Activated CD8-positive, alpha-beta T cell treated with anti-CD3 and anti-CD28 coated beads for 36 hours (primary cell): ENCODE results near the gene USP37. TPM values are rescaled to one million over a fixed set of nuclear protein-coding genes. Genes with fewer than 3 reads are reported as not detected.

Experiments
- ATAC-seq: fragments of 200-7000 bp; cut with Tn5 transposase; one replicate; pipeline ENCODE4 v1.10.0; 2021; ENCODE audit warnings: mild to moderate bottlenecking, moderate library complexity
- CTCF ChIA-PET: fragments of 350-600 bp; sonication (Branson Sonifier 250); formaldehyde crosslinking; loops from one replicate; lab custom pipeline; 2021; ENCODE audit warnings: antibody characterized with exemption; lab: Charles Lee
- POLR2A ChIA-PET: fragments of 350-600 bp; sonication (Branson Sonifier 250); formaldehyde crosslinking; loops from one replicate; lab custom pipeline; 2021; ENCODE audit warnings: antibody characterized with exemption; lab: Charles Lee
- DNase-seq: peaks from one replicate; pipeline ENCODE4 v3.0.0-alpha.2; 2020
- H3K27ac Mint-ChIP-seq: one replicate; pipeline ENCODE4 v1.8.0; 2021; ENCODE audit warnings: mild to moderate bottlenecking, mixed read lengths
- H3K27me3 Mint-ChIP-seq: one replicate; pipeline ENCODE4 v1.8.0; 2021; ENCODE audit warnings: mixed read lengths
- H3K36me3 Mint-ChIP-seq: one replicate; pipeline ENCODE4 v1.8.0; 2021; ENCODE audit warnings: low read depth, mixed read lengths
- H3K4me1 Mint-ChIP-seq: one replicate; pipeline ENCODE4 v1.8.0; 2021; ENCODE audit warnings: low read depth, mixed read lengths
- H3K4me3 Mint-ChIP-seq: one replicate; pipeline ENCODE4 v1.8.0; 2021; ENCODE audit warnings: mild to moderate bottlenecking, moderate library complexity, mixed read lengths
- H3K9me3 Mint-ChIP-seq: one replicate; pipeline ENCODE4 v1.8.0; 2021; ENCODE audit warnings: mixed read lengths
- CTCF ChIP-seq: fragments of 200-600 bp; IDR thresholded peaks from one replicate; pipeline ENCODE4 v1.8.0; 2022; ENCODE audit warnings: antibody characterized with exemption, mild to moderate bottlenecking
- intact Hi-C: fragments of 100-400 bp; cut with micrococcal nuclease; formaldehyde crosslinking; loops from one replicate; pipeline ENCODE4 v1.10.0; 2022
- total RNA-seq, 2 experiments: library from RNA; stranded (reverse); gene quantifications; one replicate each; pipeline ENCODE4 v1.2.3, GENCODE V29; 2021

USP37 gene
- total RNA-seq, 2 experiments from 2014 or later = 51.7 to 53.2 TPM

- ChIA-PET POLR2A (no interaction called here), CTCF (interaction anchor here (2.0 kb wide), 1 partner anchor 16 kb away, joined by 4 read pairs; no protein-coding TSS in a partner anchor)
- Mint-ChIP-seq H3K27me3 (no peaks in the 10 kb centered on the region), H3K4me3 (no peak overlapping the region), H3K27ac (no peak overlapping the region), H3K9me3 (no peaks in the 10 kb centered on the region), H3K36me3 (peaks cover 35% of the 10 kb centered on the region), H3K4me1 (no peaks in the 10 kb centered on the region)
- ATAC-seq (no peak), DNase-seq (no peak)
- no peak for TF ChIP-seq CTCF
- intact Hi-C loops = no loop called here
Measured at GRCh38 chr2:218447072-218447471, 121.1 kb downstream of the USP37 start.

GRCh38 chr2:218446547-218446946 is 121.6 kb downstream of the USP37 start:
- POLR2A ChIA-PET = no interaction called here
- Mint-ChIP-seq H3K4me1 (no peaks in the 10 kb centered on the region), H3K27me3 (no peaks in the 10 kb centered on the region), H3K36me3 (peaks cover 32% of the 10 kb centered on the region), H3K9me3 (no peaks in the 10 kb centered on the region), H3K27ac (no peak overlapping the region), H3K4me3 (no peak overlapping the region)
- ATAC-seq (no peak), DNase-seq (no peak)
- CTCF ChIA-PET = interaction anchor here (2.0 kb wide), 1 partner anchor 16 kb away, joined by 4 read pairs; no protein-coding TSS in a partner anchor
- intact Hi-C loops = no loop called here
- TF ChIP-seq CTCF = no peak

GRCh38 chr2:218445602-218446001 is 122.5 kb downstream of the USP37 start:
- POLR2A ChIA-PET = no interaction called here
- no peaks in the 10 kb centered on the region for H3K9me3 Mint-ChIP-seq
- CTCF ChIA-PET = no interaction called here
- ATAC-seq (no peak), DNase-seq (no peak)
- no peaks in the 10 kb centered on the region for H3K27me3 Mint-ChIP-seq
- H3K27ac Mint-ChIP-seq = no peak overlapping the region
- peaks cover 32% of the 10 kb centered on the region for H3K36me3 Mint-ChIP-seq
- no peaks in the 10 kb centered on the region for H3K4me1 Mint-ChIP-seq
- intact Hi-C loops = no loop called here
- no peak for TF ChIP-seq CTCF
- H3K4me3 Mint-ChIP-seq = no peak overlapping the region

GRCh38 chr2:218444692-218445357 is 123.3 kb downstream of the USP37 start:
- Mint-ChIP-seq H3K4me3 (no peak overlapping the region), H3K4me1 (no peaks in the 10 kb centered on the region), H3K36me3 (peaks cover 25% of the 10 kb centered on the region), H3K9me3 (no peaks in the 10 kb centered on the region), H3K27me3 (no peaks in the 10 kb centered on the region), H3K27ac (no peak overlapping the region)
- TF ChIP-seq CTCF = no peak
- ChIA-PET CTCF (no interaction called here), POLR2A (no interaction called here)
- intact Hi-C loops = no loop called here
- no peak for DNase-seq
- ATAC-seq = no peak

GRCh38 chr2:218438596-218438995 is 129.6 kb downstream of the USP37 start:
- no peaks in the 10 kb centered on the region for H3K4me1 Mint-ChIP-seq
- H3K27me3 Mint-ChIP-seq = no peaks in the 10 kb centered on the region
- ChIA-PET POLR2A (no interaction called here), CTCF (no interaction called here)
- H3K4me3 Mint-ChIP-seq = no peak overlapping the region
- TF ChIP-seq CTCF = no peak
- DNase-seq = no peak
- no peak for ATAC-seq
- H3K9me3 Mint-ChIP-seq = no peaks in the 10 kb centered on the region
- peaks cover 1% of the 10 kb centered on the region for H3K36me3 Mint-ChIP-seq
- intact Hi-C loops = no loop called here
- no peak overlapping the region for H3K27ac Mint-ChIP-seq
